Measurements from ENCODE around the gene TFDP1.

TFDP1 gene

GRCh38 chr13:113669231-113669754, 84.7 kb downstream of the TFDP1 start:
- no peak for DNase-seq

GRCh38 chr13:113669755-113670341, 85.3 kb downstream of the TFDP1 start:
- DNase-seq, result no peak

- no peak for DNase-seq
These were observed 86.0 kb downstream of the TFDP1 start for GRCh38 chr13:113670541-113670940.

- DNase-seq, result no peak
These were observed 86.8 kb downstream of the TFDP1 start for GRCh38 chr13:113671066-113672001.

- DNase-seq, result no peak
These were observed 87.6 kb downstream of the TFDP1 start for GRCh38 chr13:113672002-113672651.
